D721Med (cell line): ENCODE measurements around the gene NRXN3.

ENCODE experiments used
- DNase-seq: peaks from one replicate; pipeline ENCODE4 v3.0.0; 2011; ENCODE audit warnings: low spot score; ENCODE audit not compliant: insufficient read length
- FAIRE-seq: peaks from 2 replicates; lab custom pipeline; 2011; peaks lifted over from hg19 to GRCh38; lab: Jason Lieb, UNC
- CTCF ChIP-seq: IDR thresholded peaks from 2 replicates; pipeline ENCODE4 v1.5.1; 2012; ENCODE audit warnings: mild to moderate bottlenecking, control low read depth; ENCODE audit not compliant: insufficient read depth; ENCODE audit errors: missing control alignments

The NRXN3 gene

GRCh38 chr14:79442786-79443185 is 1272.6 kb downstream of the NRXN3 start:
- FAIRE-seq = no peak

GRCh38 chr14:79443602-79444001 is 1273.4 kb downstream of the NRXN3 start:
- DNase-seq = no peak
- no peak for FAIRE-seq
- TF ChIP-seq CTCF = no peak

More at GRCh38 chr14:79442786-79443185, 1272.6 kb downstream of the NRXN3 start:
- no peak for DNase-seq
- no peak for TF ChIP-seq CTCF

DNA sequence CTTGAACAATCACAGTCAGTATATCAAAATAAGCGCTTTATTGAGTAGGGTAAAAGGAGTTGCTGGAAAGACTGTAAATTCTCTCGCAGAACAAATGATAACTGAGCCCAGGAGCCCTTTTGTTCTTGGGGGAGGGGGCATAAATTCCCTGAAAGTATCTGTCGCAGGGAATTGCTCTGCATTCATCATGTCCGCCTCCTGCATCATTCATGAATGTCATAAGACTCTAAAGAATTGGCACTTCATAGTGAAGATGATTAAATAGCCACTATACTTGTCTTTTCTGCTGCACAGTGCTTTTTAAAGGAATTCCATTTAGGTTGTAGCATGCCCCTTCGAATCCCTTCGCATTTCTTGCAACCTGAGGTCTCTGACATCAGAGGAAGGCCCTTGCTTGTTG is 1278.8 kb downstream of the NRXN3 start:
- FAIRE-seq (no peak), DNase-seq (no peak)

DNA sequence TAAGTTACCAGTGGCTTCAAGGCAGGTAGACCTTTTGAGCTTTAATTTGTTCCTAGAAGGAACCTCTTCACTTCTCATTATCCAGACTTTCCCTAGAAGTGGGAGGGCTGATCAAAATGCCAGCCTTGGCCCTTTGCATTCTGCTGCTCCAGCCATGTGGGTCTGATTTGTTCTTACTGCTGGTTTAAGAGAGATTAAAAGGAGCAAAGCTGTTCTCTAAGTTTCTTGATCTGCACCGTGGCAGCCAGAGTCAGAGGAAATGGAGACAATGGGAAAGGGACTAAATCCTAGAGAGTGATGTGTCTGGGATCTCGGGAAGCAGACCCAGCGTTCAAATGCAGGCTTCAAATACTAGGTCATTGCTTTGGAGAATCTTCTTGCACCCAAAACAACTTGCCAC is 1281.4 kb downstream of the NRXN3 start:
- FAIRE-seq (no peak), DNase-seq (no peak)
- TF ChIP-seq CTCF = no peak

More for the DNA sequence above, 1278.8 kb downstream of the NRXN3 start:
- TF ChIP-seq CTCF = no peak

GRCh38 chr14:79453276-79453675 is 1283.1 kb downstream of the NRXN3 start:
- no peak for TF ChIP-seq CTCF
- DNase-seq (no peak), FAIRE-seq (no peak)

- FAIRE-seq (no peak), DNase-seq (no peak)
- no peak for TF ChIP-seq CTCF
Measured at GRCh38 chr14:79464468-79464867, 1294.3 kb downstream of the NRXN3 start.

DNA sequence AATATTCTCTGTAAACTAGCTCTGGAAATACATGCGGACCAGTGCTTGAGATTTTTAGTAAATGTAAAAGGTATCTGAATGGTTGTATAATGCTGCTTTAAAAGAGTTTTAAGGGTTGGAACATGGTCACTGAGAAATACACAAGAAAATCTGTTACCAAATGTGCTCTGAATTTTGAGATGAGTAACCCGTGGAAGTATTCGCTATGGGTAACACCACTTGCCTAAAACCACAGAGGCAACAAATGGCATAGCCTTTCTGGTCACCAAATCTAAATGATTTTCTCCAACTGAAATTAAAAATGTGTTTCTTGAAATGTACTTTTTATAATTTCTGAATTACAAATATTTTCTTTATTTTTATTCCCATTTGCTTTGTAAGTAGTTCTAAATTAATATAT is 1295.5 kb downstream of the NRXN3 start:
- no peak for TF ChIP-seq CTCF
- no peak for DNase-seq
- no peak for FAIRE-seq
